ENCODE data around the gene OR8H3. TPM values are rescaled to one million over a fixed set of nuclear protein-coding genes. Genes with fewer than 3 reads are reported as not detected.

The OR8H3 gene, protein sequence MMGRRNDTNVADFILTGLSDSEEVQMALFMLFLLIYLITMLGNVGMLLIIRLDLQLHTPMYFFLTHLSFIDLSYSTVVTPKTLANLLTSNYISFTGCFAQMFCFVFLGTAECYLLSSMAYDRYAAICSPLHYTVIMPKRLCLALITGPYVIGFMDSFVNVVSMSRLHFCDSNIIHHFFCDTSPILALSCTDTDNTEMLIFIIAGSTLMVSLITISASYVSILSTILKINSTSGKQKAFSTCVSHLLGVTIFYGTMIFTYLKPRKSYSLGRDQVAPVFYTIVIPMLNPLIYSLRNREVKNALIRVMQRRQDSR
- total RNA-seq (2016; rRNA removed; fragmentation: Illumina TruSeq; extraction: Trizol) = not detected in 2 replicates
- not detected in 2 replicates for total RNA-seq (2016; cell fraction: cytosol; rRNA removed; fragmentation: Illumina TruSeq; extraction: Trizol; ENCODE audit: low read depth)
- not detected in 2 replicates for total RNA-seq (2016; cell fraction: insoluble cytoplasmic fraction; rRNA removed; fragmentation: Illumina TruSeq; extraction: Trizol)
- not detected in 2 replicates for total RNA-seq (2016; cell fraction: membrane; rRNA removed; fragmentation: Illumina TruSeq; extraction: Trizol)
- not detected in 2 replicates for total RNA-seq (2016; cell fraction: nucleus; rRNA removed; fragmentation: Illumina TruSeq; extraction: Trizol)
- polyA plus RNA-seq (2011; rRNA removed) = not detected in 2 replicates
- polyA plus RNA-seq (2011; cell fraction: cytosol; rRNA removed) = not detected in 2 replicates
- polyA plus RNA-seq (2011; cell fraction: nucleus; rRNA removed) = not detected in 2 replicates
- not detected in 2 replicates for polyA plus RNA-seq (2012)
- not detected in 2 replicates for polyA plus RNA-seq (2016; cell fraction: cytosol; fragmentation: Illumina TruSeq; extraction: Trizol; ENCODE audit: low read depth)
- not detected in 2 replicates for polyA plus RNA-seq (2016; cell fraction: insoluble cytoplasmic fraction; fragmentation: Illumina TruSeq; extraction: Trizol; ENCODE audit: low read depth)
- not detected in 2 replicates for polyA plus RNA-seq (2016; cell fraction: membrane; fragmentation: Illumina TruSeq; extraction: Trizol; ENCODE audit: low read depth)
- not detected in 2 replicates for polyA plus RNA-seq (2016; cell fraction: nucleus; fragmentation: Illumina TruSeq; extraction: Trizol; ENCODE audit: insufficient read depth, low read depth)
- polyA minus RNA-seq (2011; rRNA and poly(A)+ RNA removed; ENCODE audit: low replicate concordance) = not detected in 2 replicates
- not detected in 2 replicates for polyA minus RNA-seq (2011; cell fraction: cytosol; rRNA and poly(A)+ RNA removed)
- not detected in 2 replicates for polyA minus RNA-seq (2011; cell fraction: nucleus; rRNA and poly(A)+ RNA removed)
- not detected for Bru-seq, nascent RNA
- not detected for BruChase-seq, experiment 1, labeled RNA remaining after a 6-hour chase
- BruChase-seq, experiment 2, labeled RNA remaining after a 2-hour chase = not detected
- long read RNA-seq, experiment 1 = 0 reads
- long read RNA-seq, experiment 2 = 0 reads

DNA sequence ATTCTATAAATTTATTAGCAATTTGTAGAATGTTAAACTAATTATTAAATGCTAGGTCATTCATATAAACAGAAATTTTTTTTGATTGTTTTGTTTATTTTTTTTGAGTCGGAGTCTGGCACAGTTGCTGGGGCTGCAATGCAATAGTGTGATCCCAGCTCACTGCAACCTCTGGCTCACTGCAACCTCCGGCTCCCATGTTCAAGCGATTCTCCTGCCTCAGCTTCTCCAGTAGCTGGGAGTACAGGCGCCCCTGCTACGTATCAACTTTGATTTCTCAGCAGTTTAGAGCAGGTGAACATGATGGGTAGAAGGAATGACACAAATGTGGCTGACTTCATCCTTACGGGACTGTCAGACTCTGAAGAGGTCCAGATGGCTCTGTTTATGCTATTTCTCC lies at the start of gene OR8H3:
Gene OR8H3, plus strand, starts transcription at position 301 of the 400 bp plus-strand sequence. Its CDS starts 0 bp downstream, at position 301.
- ATAC-seq (no peak), FAIRE-seq (no peak), DNase-seq (ENCODE audit: low spot score) (no peak)
- H3K27me3 ChIP-seq (ENCODE audit: control insufficient read depth in 1 of 2, insufficient read depth in 2 of 2, low read length in 2 of 2) = no peaks in the 10 kb centered on the region
- no TSS peak for BruUV-seq (replicated peaks)
- TF ChIP-seq ZNF883 (CRISPR knock-in tag; IDR thresholded peaks at IDR 0.05; ENCODE audit: not compliant biosample characterization) = no peak
- 3% methylated on average over 6 of the region's 6 CpGs for WGBS (ENCODE audit: low lambda C conversion rate)
- H3K4me3 ChIP-seq (replicated peaks in 1 of 3; ENCODE audit: insufficient read depth in 1 of 3, low read depth in 2 of 3, low read length in 3 of 3) = no peak within 1 kb of the TSS
- no peak within 1 kb of the TSS for H3K4me2 ChIP-seq (ENCODE audit: low read depth, low read length)
- CTCF ChIA-PET (ENCODE audit: low intra/inter-chr PET ratio, low total read pairs) = no interaction called here
- no peaks in the 10 kb centered on the region; the same call in 1 of the 2 replicates for H3K9me3 ChIP-seq (ENCODE audit: low read length)
- in situ Hi-C loops (cut with HindIII; ENCODE audit: extremely low pct_ligation_motif_present, low pct_unique_long_range_greater_than_20kb) = no loop called here
- POLR2A ChIA-PET = no interaction called here
- H3K36me3 ChIP-seq (replicated peaks in 1 of 2; ENCODE audit: control insufficient read depth in 1 of 2, insufficient read depth in 2 of 2, low read length in 2 of 2) = no peaks in the 10 kb centered on the region
- no peak within 1 kb of the TSS for H2AFZ ChIP-seq (ENCODE audit: low read length)
- no peaks in the 10 kb centered on the region for H3K79me2 ChIP-seq (ENCODE audit: insufficient read depth, low read length)
- no peak within 1 kb of the TSS for H3K9ac ChIP-seq (ENCODE audit: insufficient read depth, low read depth, low read length)
- H3K27ac ChIP-seq (ENCODE audit: extremely low read length, insufficient read depth, low read length) = no peak within 1 kb of the TSS
- intact Hi-C loops (cut with micrococcal nuclease; ENCODE audit: unreplicated experiment) = no loop called here
- no peaks in the 10 kb centered on the region for H4K20me1 ChIP-seq (ENCODE audit: insufficient read depth, low read length)
- no peaks in the 10 kb centered on the region for H3K4me1 ChIP-seq (ENCODE audit: insufficient read depth, low read length)

DNA sequence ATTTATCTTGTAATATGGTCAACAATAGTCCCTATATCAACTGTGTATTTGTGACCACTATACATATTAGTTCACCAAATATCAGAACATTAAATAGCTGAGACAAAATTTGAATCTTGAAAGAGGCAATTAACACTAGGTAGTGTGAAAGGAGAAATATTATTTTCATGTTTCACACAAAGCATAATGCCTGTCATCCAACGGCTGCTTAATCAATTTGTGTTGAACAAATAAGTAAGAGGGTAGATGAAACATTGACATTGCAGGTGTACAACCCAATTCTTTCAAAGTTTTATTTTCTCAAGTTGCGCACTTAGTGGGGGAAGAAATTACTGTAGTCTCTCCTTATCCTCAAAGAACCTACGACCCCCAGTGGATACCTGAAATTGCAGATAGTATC lies 32.5 kb upstream of the OR8H3 start:
- BruUV-seq (replicated peaks) = no TSS peak
- no peaks in the 10 kb centered on the region for H3K36me3 ChIP-seq (replicated peaks in 1 of 2; ENCODE audit: control insufficient read depth in 1 of 2, insufficient read depth in 2 of 2, low read length in 2 of 2)
- H3K27ac ChIP-seq (ENCODE audit: extremely low read length, insufficient read depth, low read length) = no peak overlapping the region
- no peak overlapping the region for H3K4me2 ChIP-seq (ENCODE audit: low read depth, low read length)
- no peak overlapping the region for H3K4me3 ChIP-seq (replicated peaks in 1 of 3; ENCODE audit: insufficient read depth in 1 of 3, low read depth in 2 of 3, low read length in 3 of 3)
- ATAC-seq (no peak), DNase-seq (ENCODE audit: low spot score) (no peak), FAIRE-seq (no peak)
- CTCF ChIA-PET (ENCODE audit: low intra/inter-chr PET ratio, low total read pairs) = no interaction called here
- whole genome bisulfite sequencing (ENCODE audit: low lambda C conversion rate) = 19% methylated on average over 3 of the region's 3 CpGs
- POLR2A ChIA-PET = no interaction called here
- no peaks in the 10 kb centered on the region for H3K4me1 ChIP-seq (ENCODE audit: insufficient read depth, low read length)
- H3K79me2 ChIP-seq (ENCODE audit: insufficient read depth, low read length) = no peaks in the 10 kb centered on the region
- H3K9ac ChIP-seq (ENCODE audit: insufficient read depth, low read depth, low read length) = no peak overlapping the region
- in situ Hi-C loops (cut with HindIII; ENCODE audit: extremely low pct_ligation_motif_present, low pct_unique_long_range_greater_than_20kb) (no loop called here), intact Hi-C loops (cut with micrococcal nuclease; ENCODE audit: unreplicated experiment) (no loop called here)
- H4K20me1 ChIP-seq (ENCODE audit: insufficient read depth, low read length) = no peaks in the 10 kb centered on the region
- 0 out of 2 replicates have a peak, but pooled peaks cover 7% of the 10 kb centered on the region for H3K9me3 ChIP-seq (ENCODE audit: low read length)
- H2AFZ ChIP-seq (ENCODE audit: low read length) = no peak overlapping the region
- H3K27me3 ChIP-seq (ENCODE audit: control insufficient read depth in 1 of 2, insufficient read depth in 2 of 2, low read length in 2 of 2) = no peaks in the 10 kb centered on the region; a peak in 1 of 5 replicates
- no peak for TF ChIP-seq HMG20A (CRISPR knock-in tag; IDR thresholded peaks at IDR 0.05; ENCODE audit: borderline replicate concordance)
- TF ChIP-seq ATF7-NPFF (CRISPR knock-in tag; IDR thresholded peaks at IDR 0.05; ENCODE audit: low read depth) = no peak
- TF ChIP-seq, protein P1, sequence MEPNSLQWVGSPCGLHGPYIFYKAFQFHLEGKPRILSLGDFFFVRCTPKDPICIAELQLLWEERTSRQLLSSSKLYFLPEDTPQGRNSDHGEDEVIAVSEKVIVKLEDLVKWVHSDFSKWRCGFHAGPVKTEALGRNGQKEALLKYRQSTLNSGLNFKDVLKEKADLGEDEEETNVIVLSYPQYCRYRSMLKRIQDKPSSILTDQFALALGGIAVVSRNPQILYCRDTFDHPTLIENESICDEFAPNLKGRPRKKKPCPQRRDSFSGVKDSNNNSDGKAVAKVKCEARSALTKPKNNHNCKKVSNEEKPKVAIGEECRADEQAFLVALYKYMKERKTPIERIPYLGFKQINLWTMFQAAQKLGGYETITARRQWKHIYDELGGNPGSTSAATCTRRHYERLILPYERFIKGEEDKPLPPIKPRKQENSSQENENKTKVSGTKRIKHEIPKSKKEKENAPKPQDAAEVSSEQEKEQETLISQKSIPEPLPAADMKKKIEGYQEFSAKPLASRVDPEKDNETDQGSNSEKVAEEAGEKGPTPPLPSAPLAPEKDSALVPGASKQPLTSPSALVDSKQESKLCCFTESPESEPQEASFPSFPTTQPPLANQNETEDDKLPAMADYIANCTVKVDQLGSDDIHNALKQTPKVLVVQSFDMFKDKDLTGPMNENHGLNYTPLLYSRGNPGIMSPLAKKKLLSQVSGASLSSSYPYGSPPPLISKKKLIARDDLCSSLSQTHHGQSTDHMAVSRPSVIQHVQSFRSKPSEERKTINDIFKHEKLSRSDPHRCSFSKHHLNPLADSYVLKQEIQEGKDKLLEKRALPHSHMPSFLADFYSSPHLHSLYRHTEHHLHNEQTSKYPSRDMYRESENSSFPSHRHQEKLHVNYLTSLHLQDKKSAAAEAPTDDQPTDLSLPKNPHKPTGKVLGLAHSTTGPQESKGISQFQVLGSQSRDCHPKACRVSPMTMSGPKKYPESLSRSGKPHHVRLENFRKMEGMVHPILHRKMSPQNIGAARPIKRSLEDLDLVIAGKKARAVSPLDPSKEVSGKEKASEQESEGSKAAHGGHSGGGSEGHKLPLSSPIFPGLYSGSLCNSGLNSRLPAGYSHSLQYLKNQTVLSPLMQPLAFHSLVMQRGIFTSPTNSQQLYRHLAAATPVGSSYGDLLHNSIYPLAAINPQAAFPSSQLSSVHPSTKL (CRISPR knock-in tag; IDR thresholded peaks at IDR 0.05) = no peak
- no peak for TF ChIP-seq ZBTB7A (CRISPR knock-in tag; IDR thresholded peaks at IDR 0.05)
- no peak for TF ChIP-seq ONECUT2 (CRISPR knock-in tag; IDR thresholded peaks at IDR 0.05)
- TF ChIP-seq ZNF569 (CRISPR knock-in tag; IDR thresholded peaks at IDR 0.05; ENCODE audit: borderline replicate concordance) = no peak
- TF ChIP-seq ZKSCAN1 (IDR thresholded peaks at IDR 0.05; ENCODE audit: low read length) = no peak
- no peak for TF ChIP-seq ZNF235 (CRISPR knock-in tag; IDR thresholded peaks at IDR 0.05; ENCODE audit: borderline replicate concordance)
- no peak for TF ChIP-seq ZNF775 (CRISPR knock-in tag; IDR thresholded peaks at IDR 0.05; ENCODE audit: borderline replicate concordance)

Measured in HepG2 (cell line).